Left ventricle myocardium inferior (tissue), 1 donor: ENCODE measurements around the gene GGACT. TPM values are rescaled to one million over a fixed set of nuclear protein-coding genes. Genes with fewer than 3 reads are reported as not detected.

Experiments
- DNase-seq: peaks from one replicate; pipeline ENCODE4 v3.0.0-alpha.2; 2020
- H3K27ac ChIP-seq: fragments of 200-600 bp; replicated peaks from 2 replicates; pipeline ENCODE4 v1.8.0; 2021
- H3K27me3 ChIP-seq: fragments of 200-600 bp; 2 replicates; pipeline ENCODE4 v1.8.0; 2021; ENCODE audit warnings: low read depth
- H3K36me3 ChIP-seq: fragments of 200-600 bp; 2 replicates; pipeline ENCODE4 v1.8.0; 2021
- H3K4me1 ChIP-seq: fragments of 200-600 bp; 2 replicates; pipeline ENCODE4 v1.8.0; 2021
- H3K4me3 ChIP-seq: fragments of 200-600 bp; 2 replicates; pipeline ENCODE4 v1.8.0; 2021; ENCODE audit warnings: mild to moderate bottlenecking, moderate library complexity
- H3K9me3 ChIP-seq: fragments of 200-600 bp; replicated peaks from 2 replicates; pipeline ENCODE4 v1.8.0; 2021
- intact Hi-C: fragments of 100-400 bp; cut with micrococcal nuclease; formaldehyde crosslinking; loops from one replicate; pipeline ENCODE4 v1.11.0; 2022
- total RNA-seq: library from RNA; stranded (reverse); fragmentation: NEBNext Ultra II Directional; extraction: Animal tissue kit (Norgen Biotek cat#: 25700); gene quantifications from one replicate; pipeline ENCODE4 v1.2.1, GENCODE V29; 2021
- TF ChIP-seq, protein P1 (sequence below): fragments of 200-600 bp; IDR thresholded peaks from 2 replicates; pipeline ENCODE4 v1.8.0; 2021; ENCODE audit warnings: antibody characterized with exemption, mild to moderate bottlenecking, borderline replicate concordance
- donor health status: DM: no; HTN: yes; CAD: no; lungs with severe emphysema.

Gene GGACT
- total RNA-seq, 1 donor from 2014 or later: 1.8 TPM

DNA sequence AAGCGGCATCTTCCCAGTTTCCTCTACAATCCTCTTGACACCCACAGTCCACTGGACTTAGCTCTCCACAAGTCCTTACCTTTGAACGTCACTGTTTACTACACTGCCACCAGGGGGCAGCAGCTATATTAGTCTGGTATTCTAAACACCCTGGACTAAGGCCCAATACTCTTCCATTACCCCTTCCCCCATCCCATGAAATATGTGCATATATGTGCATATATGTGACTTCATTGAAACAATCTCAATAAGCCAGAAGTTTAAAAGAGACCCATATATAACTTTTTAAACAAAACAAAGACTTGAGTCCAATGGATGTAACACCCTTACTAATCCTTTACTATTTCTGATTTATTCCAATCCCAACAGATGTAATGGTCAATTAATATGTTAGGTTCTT is 15.5 kb downstream of the GGACT start:
- peak; percentile 33 for DNase-seq
- no peaks in the 10 kb centered on the region for H3K36me3 ChIP-seq
- intact Hi-C loops: no loop called here
- no peaks in the 10 kb centered on the region for H3K4me1 ChIP-seq
- no peak overlapping the region for H3K27ac ChIP-seq
- H3K9me3 ChIP-seq: no peaks in the 10 kb centered on the region
- TF ChIP-seq, protein P1, sequence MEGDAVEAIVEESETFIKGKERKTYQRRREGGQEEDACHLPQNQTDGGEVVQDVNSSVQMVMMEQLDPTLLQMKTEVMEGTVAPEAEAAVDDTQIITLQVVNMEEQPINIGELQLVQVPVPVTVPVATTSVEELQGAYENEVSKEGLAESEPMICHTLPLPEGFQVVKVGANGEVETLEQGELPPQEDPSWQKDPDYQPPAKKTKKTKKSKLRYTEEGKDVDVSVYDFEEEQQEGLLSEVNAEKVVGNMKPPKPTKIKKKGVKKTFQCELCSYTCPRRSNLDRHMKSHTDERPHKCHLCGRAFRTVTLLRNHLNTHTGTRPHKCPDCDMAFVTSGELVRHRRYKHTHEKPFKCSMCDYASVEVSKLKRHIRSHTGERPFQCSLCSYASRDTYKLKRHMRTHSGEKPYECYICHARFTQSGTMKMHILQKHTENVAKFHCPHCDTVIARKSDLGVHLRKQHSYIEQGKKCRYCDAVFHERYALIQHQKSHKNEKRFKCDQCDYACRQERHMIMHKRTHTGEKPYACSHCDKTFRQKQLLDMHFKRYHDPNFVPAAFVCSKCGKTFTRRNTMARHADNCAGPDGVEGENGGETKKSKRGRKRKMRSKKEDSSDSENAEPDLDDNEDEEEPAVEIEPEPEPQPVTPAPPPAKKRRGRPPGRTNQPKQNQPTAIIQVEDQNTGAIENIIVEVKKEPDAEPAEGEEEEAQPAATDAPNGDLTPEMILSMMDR: peak; percentile 75
- no peak overlapping the region for H3K4me3 ChIP-seq
- H3K27me3 ChIP-seq: no peaks in the 10 kb centered on the region

GRCh38 chr13:100566543-100566942 is 22.0 kb downstream of the GGACT start:
- no peaks in the 10 kb centered on the region for H3K4me1 ChIP-seq
- H3K27ac ChIP-seq: no peak overlapping the region
- TF ChIP-seq, protein P1: no peak
- intact Hi-C loops: no loop called here
- H3K9me3 ChIP-seq: peaks cover 12% of the 10 kb centered on the region
- no peaks in the 10 kb centered on the region for H3K27me3 ChIP-seq
- no peak for DNase-seq
- no peaks in the 10 kb centered on the region for H3K36me3 ChIP-seq
- no peak overlapping the region for H3K4me3 ChIP-seq

- H3K27me3 ChIP-seq: no peaks in the 10 kb centered on the region
- no peak for DNase-seq
- H3K9me3 ChIP-seq: peaks cover 12% of the 10 kb centered on the region
- no peak overlapping the region for H3K27ac ChIP-seq
- intact Hi-C loops: no loop called here
- no peaks in the 10 kb centered on the region for H3K36me3 ChIP-seq
- TF ChIP-seq, protein P1: no peak
- H3K4me1 ChIP-seq: no peaks in the 10 kb centered on the region
- H3K4me3 ChIP-seq: no peak overlapping the region
These were observed 23.3 kb downstream of the GGACT start for GRCh38 chr13:100565286-100565685.

GRCh38 chr13:100564444-100565223 is 24.0 kb downstream of the GGACT start:
- H3K36me3 ChIP-seq: no peaks in the 10 kb centered on the region
- no peaks in the 10 kb centered on the region for H3K27me3 ChIP-seq
- H3K27ac ChIP-seq: no peak overlapping the region
- no peaks in the 10 kb centered on the region for H3K4me1 ChIP-seq
- H3K9me3 ChIP-seq: peaks cover 12% of the 10 kb centered on the region
- TF ChIP-seq, protein P1: no peak
- DNase-seq: no peak
- intact Hi-C loops: no loop called here
- H3K4me3 ChIP-seq: no peak overlapping the region

- no peaks in the 10 kb centered on the region for H3K4me1 ChIP-seq
- DNase-seq: no peak
- no peak overlapping the region for H3K4me3 ChIP-seq
- intact Hi-C loops: no loop called here
- no peak overlapping the region for H3K27ac ChIP-seq
- TF ChIP-seq, protein P1: no peak
- no peaks in the 10 kb centered on the region for H3K36me3 ChIP-seq
- no peaks in the 10 kb centered on the region for H3K27me3 ChIP-seq
- H3K9me3 ChIP-seq: peaks cover 12% of the 10 kb centered on the region
These were observed 24.8 kb downstream of the GGACT start for GRCh38 chr13:100563779-100564178.
